ENCODE measurements around the gene SLC35B2. TPM values are rescaled to one million over a fixed set of nuclear protein-coding genes. Genes with fewer than 3 reads are reported as not detected.

Gene SLC35B2
- total RNA-seq, 2 donors from 2014 or later: 34.6 to 39.4 TPM

GRCh38 chr6:44297063-44298038 lies 40.0 kb upstream of the SLC35B2 start:
- ATAC-seq: peak; percentile 68 to 77
- Mint-ChIP-seq H3K27ac (no peak overlapping the region), H3K9me3 (no peaks in the 10 kb centered on the region), H3K27me3 (peaks cover 22 to 30% of the 10 kb centered on the region in 2 donors), H3K4me3 (no peak overlapping the region), H3K4me1 (ENCODE audit: low read depth in 2 of 2) (peaks cover 0 to 7% of the 10 kb centered on the region in 2 donors), H3K36me3 (no peaks in the 10 kb centered on the region)
- DNase-seq (ENCODE audit: low spot score): no peak

DNA sequence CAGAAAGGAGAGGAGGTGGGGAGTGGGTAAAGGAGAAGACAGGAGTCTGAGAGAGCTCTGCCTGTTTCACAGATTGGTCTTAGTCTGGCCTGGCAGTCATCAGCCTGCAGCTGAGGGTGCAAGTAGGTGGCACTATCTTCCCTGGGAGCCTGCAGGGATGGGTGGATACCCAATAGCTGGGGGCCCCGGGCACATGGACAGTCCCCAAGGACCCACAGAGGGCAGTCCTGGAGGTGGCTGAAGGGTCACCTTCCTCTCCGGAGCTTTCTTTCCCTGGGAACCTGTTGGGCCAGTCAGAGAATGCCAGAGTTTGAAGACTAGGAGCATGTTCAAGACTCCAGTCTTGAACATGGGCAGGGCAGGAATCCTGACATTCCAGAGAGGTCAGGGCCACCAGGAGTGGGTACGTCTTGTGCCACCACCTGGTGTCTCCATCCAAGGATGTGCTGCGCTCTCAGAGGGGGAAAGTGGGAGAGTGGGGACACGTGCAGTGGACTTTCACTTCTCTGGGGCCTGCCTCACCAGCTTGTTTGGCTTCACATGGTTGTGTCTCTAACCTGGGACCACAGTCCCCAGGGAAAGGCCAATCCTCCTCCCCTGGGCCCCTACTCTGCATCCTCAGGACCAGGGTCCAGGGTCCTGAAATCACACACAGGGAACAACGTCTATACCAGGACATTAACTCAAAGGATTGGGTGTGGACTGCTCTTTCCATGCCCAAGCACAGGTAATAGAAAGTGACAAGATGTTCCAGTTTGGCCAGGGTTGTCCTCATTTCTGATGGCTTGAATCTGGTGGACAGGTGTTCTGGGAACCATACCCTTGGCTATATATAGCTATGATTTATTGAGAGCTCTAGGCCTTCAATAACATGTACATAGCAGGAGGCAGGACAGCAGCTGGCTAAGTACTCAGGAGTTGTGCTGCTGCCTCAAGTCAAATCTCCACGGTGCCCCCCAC lies 37.8 kb upstream of the SLC35B2 start:
- DNase-seq (ENCODE audit: low spot score) (no peak), ATAC-seq (no peak)
- no peak overlapping the region for H3K4me3 Mint-ChIP-seq
- peaks cover 41 to 46% of the 10 kb centered on the region in 2 donors for H3K27me3 Mint-ChIP-seq
- no peaks in the 10 kb centered on the region for H3K9me3 Mint-ChIP-seq
- peaks cover 0 to 7% of the 10 kb centered on the region in 2 donors for H3K4me1 Mint-ChIP-seq (ENCODE audit: low read depth in 2 of 2)
- no peak overlapping the region for H3K27ac Mint-ChIP-seq
- no peaks in the 10 kb centered on the region for H3K36me3 Mint-ChIP-seq

DNA sequence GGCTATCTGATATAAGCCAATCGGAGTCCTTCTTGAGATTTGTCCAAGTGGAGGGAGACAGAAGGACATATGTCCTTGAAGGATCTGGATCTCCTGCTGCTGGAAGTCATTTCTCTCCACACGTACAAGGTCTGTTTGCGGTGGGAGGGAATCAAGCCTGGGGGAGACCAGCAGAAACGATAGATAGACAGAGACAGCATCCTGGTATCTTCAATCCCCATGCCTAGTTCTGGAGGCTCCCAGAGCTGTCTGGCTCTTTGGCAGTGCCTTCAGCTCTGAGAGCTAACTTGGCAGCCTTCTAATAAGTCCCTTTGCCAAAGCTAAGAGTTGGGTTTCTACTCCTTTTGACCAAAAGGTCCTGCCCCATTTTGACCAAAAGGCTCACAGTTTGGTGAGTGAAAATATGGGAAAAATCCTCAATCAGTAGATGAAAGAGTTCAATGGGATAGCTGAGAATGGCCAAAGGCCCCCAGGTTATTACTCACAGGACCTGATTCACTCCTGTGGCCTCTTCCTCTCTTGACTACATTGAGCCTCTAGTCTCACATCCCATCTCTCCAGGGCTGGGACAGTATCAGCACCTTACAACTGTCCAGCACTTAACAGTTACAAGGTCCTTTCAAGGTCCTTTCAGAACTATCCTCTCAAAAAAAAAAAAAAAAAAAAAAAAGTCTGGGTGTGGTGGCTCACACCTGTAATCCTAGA lies 35.5 kb upstream of the SLC35B2 start:
- ATAC-seq: no peak
- no peak overlapping the region for H3K4me3 Mint-ChIP-seq
- peaks cover 52 to 56% of the 10 kb centered on the region in 2 donors for H3K27me3 Mint-ChIP-seq
- no peak overlapping the region for H3K27ac Mint-ChIP-seq
- H3K9me3 Mint-ChIP-seq: no peaks in the 10 kb centered on the region
- peaks cover 0 to 7% of the 10 kb centered on the region in 2 donors for H3K4me1 Mint-ChIP-seq (ENCODE audit: low read depth in 2 of 2)
- no peak for DNase-seq (ENCODE audit: low spot score)
- no peaks in the 10 kb centered on the region for H3K36me3 Mint-ChIP-seq

- Mint-ChIP-seq H3K36me3 (no peaks in the 10 kb centered on the region), H3K9me3 (no peaks in the 10 kb centered on the region), H3K4me3 (no peak overlapping the region), H3K27me3 (peaks cover 59 to 64% of the 10 kb centered on the region in 2 donors), H3K4me1 (ENCODE audit: low read depth in 2 of 2) (peaks cover 0 to 4% of the 10 kb centered on the region in 2 donors), H3K27ac (no peak overlapping the region)
- no peak for ATAC-seq
- no peak for DNase-seq (ENCODE audit: low spot score)
Measured at GRCh38 chr6:44291841-44292240, 34.5 kb upstream of the SLC35B2 start.

GRCh38 chr6:44289726-44290260 lies 32.5 kb upstream of the SLC35B2 start:
- Mint-ChIP-seq H3K4me1 (ENCODE audit: low read depth in 2 of 2) (no peaks in the 10 kb centered on the region), H3K27ac (no peak overlapping the region), H3K36me3 (no peaks in the 10 kb centered on the region), H3K4me3 (no peak overlapping the region), H3K9me3 (no peaks in the 10 kb centered on the region), H3K27me3 (peaks cover 51 to 72% of the 10 kb centered on the region in 2 donors)
- DNase-seq (ENCODE audit: low spot score): no peak
- no peak for ATAC-seq

DNA sequence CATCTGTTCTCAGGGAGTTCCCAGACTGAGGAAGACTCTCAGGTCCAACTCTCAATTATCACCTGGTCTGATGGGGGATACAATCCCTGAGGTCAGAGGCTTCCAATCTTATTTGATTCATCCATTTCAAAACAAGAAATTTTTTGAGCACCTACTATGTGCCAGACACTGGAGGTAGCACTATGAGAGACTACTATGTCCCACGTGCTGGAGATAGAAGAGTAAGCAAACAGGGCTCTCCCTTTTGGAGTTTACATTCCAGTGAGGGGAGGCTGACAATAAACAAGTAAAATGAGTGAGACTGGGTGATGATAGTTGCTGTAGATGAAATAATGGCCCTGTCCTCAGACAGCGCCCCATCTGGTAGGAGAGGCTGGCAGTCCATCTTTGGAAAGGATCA lies 29.4 kb upstream of the SLC35B2 start:
- H3K27ac Mint-ChIP-seq: no peak overlapping the region
- no peaks in the 10 kb centered on the region for H3K4me1 Mint-ChIP-seq (ENCODE audit: low read depth in 2 of 2)
- H3K9me3 Mint-ChIP-seq: no peaks in the 10 kb centered on the region
- ATAC-seq (no peak), DNase-seq (ENCODE audit: low spot score) (no peak)
- H3K36me3 Mint-ChIP-seq: no peaks in the 10 kb centered on the region
- peaks cover 49 to 69% of the 10 kb centered on the region in 2 donors for H3K27me3 Mint-ChIP-seq
- H3K4me3 Mint-ChIP-seq: no peak overlapping the region

DNA sequence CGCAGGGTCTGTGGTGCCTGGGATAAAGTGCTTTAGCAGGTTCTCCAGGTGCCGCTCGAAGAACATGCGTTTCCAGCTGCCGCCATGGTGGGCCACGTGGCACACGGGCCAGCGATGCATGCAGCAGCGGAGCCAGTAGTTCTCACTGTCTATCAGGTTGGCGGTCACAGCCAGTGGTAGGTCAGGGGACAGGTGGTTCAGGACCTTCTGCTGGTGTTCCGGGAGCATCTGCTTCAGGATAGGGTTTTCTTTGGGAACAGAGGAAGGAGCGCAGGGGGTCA lies 28.9 kb upstream of the SLC35B2 start:
- no peak overlapping the region for H3K27ac Mint-ChIP-seq
- peaks cover 45 to 64% of the 10 kb centered on the region in 2 donors for H3K27me3 Mint-ChIP-seq

GRCh38 chr6:44285552-44286284 lies 28.4 kb upstream of the SLC35B2 start:
- H3K9me3 Mint-ChIP-seq: no peaks in the 10 kb centered on the region
- H3K4me1 Mint-ChIP-seq (ENCODE audit: low read depth in 2 of 2): no peaks in the 10 kb centered on the region
- H3K27ac Mint-ChIP-seq: no peak overlapping the region
- H3K27me3 Mint-ChIP-seq: peaks cover 45 to 61% of the 10 kb centered on the region in 2 donors
- DNase-seq (ENCODE audit: low spot score) (no peak), ATAC-seq (no peak)
- H3K36me3 Mint-ChIP-seq: no peaks in the 10 kb centered on the region
- no peak overlapping the region for H3K4me3 Mint-ChIP-seq

More for the DNA sequence above, 28.9 kb upstream of the SLC35B2 start:
- DNase-seq (ENCODE audit: low spot score): no peak
- Mint-ChIP-seq H3K4me1 (ENCODE audit: low read depth in 2 of 2) (no peaks in the 10 kb centered on the region), H3K9me3 (no peaks in the 10 kb centered on the region), H3K36me3 (no peaks in the 10 kb centered on the region), H3K4me3 (no peak overlapping the region)
- no peak for ATAC-seq

DNA sequence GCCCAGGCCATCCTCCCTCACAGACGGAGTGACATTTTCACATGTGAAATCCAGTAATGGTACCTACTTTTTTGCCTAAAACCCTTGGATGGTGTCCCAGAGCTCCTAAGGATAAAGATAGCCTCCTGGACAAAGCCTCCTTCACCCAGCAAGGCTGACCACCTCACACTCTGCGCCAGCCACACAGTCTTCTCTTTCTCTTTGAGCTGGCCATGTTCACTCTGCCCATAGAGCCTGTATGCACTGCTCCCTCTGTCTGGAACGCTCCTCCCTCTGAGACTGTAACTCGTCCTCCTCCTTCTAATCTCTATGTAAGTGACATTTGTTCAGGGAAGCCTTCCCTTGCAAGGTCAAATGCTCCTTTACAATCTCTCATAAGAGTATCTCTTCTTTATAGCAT lies 27.5 kb upstream of the SLC35B2 start:
- ATAC-seq (no peak), DNase-seq (ENCODE audit: low spot score) (no peak)
- no peaks in the 10 kb centered on the region for H3K4me1 Mint-ChIP-seq (ENCODE audit: low read depth in 2 of 2)
- no peaks in the 10 kb centered on the region for H3K9me3 Mint-ChIP-seq
- H3K36me3 Mint-ChIP-seq: no peaks in the 10 kb centered on the region
- H3K27ac Mint-ChIP-seq: no peak overlapping the region
- H3K4me3 Mint-ChIP-seq: no peak overlapping the region
- H3K27me3 Mint-ChIP-seq: peaks cover 40 to 54% of the 10 kb centered on the region in 2 donors

DNA sequence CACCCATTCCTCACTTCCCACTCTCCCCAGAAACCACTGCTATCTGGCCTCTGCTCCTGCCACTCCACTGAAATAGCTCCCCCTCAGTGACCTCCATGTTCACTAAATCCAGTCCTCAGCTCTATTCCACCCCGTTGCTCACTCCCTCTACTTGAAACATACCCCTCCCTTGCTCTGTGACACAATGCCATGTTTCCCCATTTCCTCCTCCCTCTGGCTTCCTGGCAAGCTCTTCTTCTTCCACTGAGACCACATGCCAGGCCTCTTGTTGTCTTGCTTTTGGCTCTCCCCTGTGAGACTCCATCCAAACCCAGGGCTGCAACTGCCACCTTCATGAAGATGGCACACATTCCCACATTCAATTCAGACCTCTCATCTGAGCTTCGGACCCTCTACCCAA lies 26.8 kb upstream of the SLC35B2 start:
- ATAC-seq (no peak), DNase-seq (ENCODE audit: low spot score) (no peak)
- no peaks in the 10 kb centered on the region for H3K36me3 Mint-ChIP-seq
- peaks cover 39 to 54% of the 10 kb centered on the region in 2 donors for H3K27me3 Mint-ChIP-seq
- no peaks in the 10 kb centered on the region for H3K4me1 Mint-ChIP-seq (ENCODE audit: low read depth in 2 of 2)
- H3K9me3 Mint-ChIP-seq: no peaks in the 10 kb centered on the region
- no peak overlapping the region for H3K4me3 Mint-ChIP-seq
- no peak overlapping the region for H3K27ac Mint-ChIP-seq

GRCh38 chr6:44278774-44279697 lies 21.7 kb upstream of the SLC35B2 start:
- H3K9me3 Mint-ChIP-seq: no peaks in the 10 kb centered on the region
- peaks cover 0 to 7% of the 10 kb centered on the region in 2 donors for H3K4me1 Mint-ChIP-seq (ENCODE audit: low read depth in 2 of 2)
- DNase-seq (ENCODE audit: low spot score) (no peak), ATAC-seq (no peak)
- no peaks in the 10 kb centered on the region for H3K36me3 Mint-ChIP-seq
- no peak overlapping the region for H3K4me3 Mint-ChIP-seq
- peaks cover 40 to 41% of the 10 kb centered on the region in 2 donors for H3K27me3 Mint-ChIP-seq
- no peak overlapping the region for H3K27ac Mint-ChIP-seq

- DNase-seq (ENCODE audit: low spot score) (no peak), ATAC-seq (no peak)
- no peak overlapping the region for H3K27ac Mint-ChIP-seq
- H3K4me1 Mint-ChIP-seq (ENCODE audit: low read depth in 2 of 2): peaks cover 0 to 7% of the 10 kb centered on the region in 2 donors
- no peak overlapping the region for H3K4me3 Mint-ChIP-seq
- H3K27me3 Mint-ChIP-seq: peaks cover 34 to 37% of the 10 kb centered on the region in 2 donors
- H3K9me3 Mint-ChIP-seq: no peaks in the 10 kb centered on the region
- H3K36me3 Mint-ChIP-seq: no peaks in the 10 kb centered on the region
Measured at GRCh38 chr6:44278315-44278714, 21.0 kb upstream of the SLC35B2 start.
